SU-DHL-6 (cell line): ENCODE results near the gene CELSR3.

Experiments used
- CTCF ChIP-seq: fragments of 200-600 bp; sonication (generic); IDR thresholded peaks from one replicate; pipeline ENCODE4 v1.5.1; 2017; ENCODE audit warnings: antibody characterized with exemption, mild to moderate bottlenecking, low read length, moderate library complexity; ENCODE audit not compliant: insufficient read depth, poor library complexity, severe bottlenecking
- EZH2phosphoT487 ChIP-seq: fragments of 200-600 bp; sonication (generic), shearing (Covaris generic); conservative IDR thresholded peaks from 2 replicates; pipeline ENCODE4 v1.6.1; 2018; ENCODE audit warnings: mild to moderate bottlenecking, antibody characterized with exemption, low read length, moderate library complexity, mixed read lengths

DNA sequence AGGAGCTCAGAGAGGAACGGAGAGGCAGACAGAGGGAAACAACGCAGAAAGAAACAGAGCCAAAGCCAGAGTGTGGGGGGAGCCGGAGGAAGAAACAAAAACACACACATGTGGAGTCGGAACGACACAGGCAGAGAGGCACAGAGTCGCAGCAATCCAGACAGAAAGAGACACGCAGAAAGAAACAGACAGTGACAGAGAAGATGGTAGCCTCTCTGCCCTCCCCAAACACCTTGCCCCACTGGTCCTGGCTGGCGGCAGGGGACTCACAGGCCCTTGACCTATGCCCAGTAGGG is 21.3 kb upstream of the CELSR3 start:
- TF ChIP-seq CTCF (no peak), EZH2phosphoT487 (no peak)
